SW480 (cell line): ENCODE measurements around the gene SERPINE2.
"Not testable (repeated sequence)": the region's sequence is repeated elsewhere in the genome, so short reads cannot be mapped to it uniquely, and the experiment has no call there.

Source experiments
- DNase-seq: peaks from one replicate; pipeline ENCODE4 v3.0.0-alpha.2; 2016; ENCODE audit warnings: low spot score

Gene SERPINE2

GRCh38 chr2:224014336-224014735 is 24.8 kb downstream of the SERPINE2 start:
- no peak for DNase-seq

- DNase-seq: no peak
These were observed 27.2 kb downstream of the SERPINE2 start for GRCh38 chr2:224011837-224012236.

- DNase-seq: no peak
These were observed 29.3 kb downstream of the SERPINE2 start for GRCh38 chr2:224009605-224010315.

GRCh38 chr2:224008702-224009261 is 30.3 kb downstream of the SERPINE2 start:
- no peak for DNase-seq

- no peak for DNase-seq
These were observed 34.9 kb downstream of the SERPINE2 start for GRCh38 chr2:224004105-224004695.

GRCh38 chr2:224000662-224001061 is 38.4 kb downstream of the SERPINE2 start:
- not testable (repeated sequence) for DNase-seq

- DNase-seq: no peak
These were observed 39.2 kb downstream of the SERPINE2 start for GRCh38 chr2:223999862-224000261.

GRCh38 chr2:223998948-223999347 is 40.1 kb downstream of the SERPINE2 start:
- DNase-seq: no peak

GRCh38 chr2:223997938-223998337 is 41.1 kb downstream of the SERPINE2 start:
- no peak for DNase-seq

- DNase-seq: no peak
These were observed 42.7 kb downstream of the SERPINE2 start for GRCh38 chr2:223996391-223996790.

GRCh38 chr2:223995569-223995968 is 43.5 kb downstream of the SERPINE2 start:
- DNase-seq: peak; percentile 36

GRCh38 chr2:223994562-223995162 is 44.4 kb downstream of the SERPINE2 start:
- no peak for DNase-seq

- peak; percentile 71 for DNase-seq
These were observed 45.4 kb downstream of the SERPINE2 start for GRCh38 chr2:223993634-223994232.

- no peak for DNase-seq
These were observed 47.5 kb downstream of the SERPINE2 start for GRCh38 chr2:223991611-223992010.

- no peak for DNase-seq
These were observed 49.2 kb downstream of the SERPINE2 start for GRCh38 chr2:223989856-223990232.

- peak; percentile 5 for DNase-seq
These were observed 49.8 kb downstream of the SERPINE2 start for GRCh38 chr2:223989206-223989855.

GRCh38 chr2:223981241-223981640 is 57.8 kb downstream of the SERPINE2 start:
- DNase-seq: no peak

GRCh38 chr2:223980803-223981202 is 58.3 kb downstream of the SERPINE2 start:
- no peak for DNase-seq

- no peak for DNase-seq
These were observed 58.7 kb downstream of the SERPINE2 start for GRCh38 chr2:223980397-223980735.

- no peak for DNase-seq
These were observed 59.2 kb downstream of the SERPINE2 start for GRCh38 chr2:223979730-223980396.

- DNase-seq: no peak
These were observed 60.6 kb downstream of the SERPINE2 start for GRCh38 chr2:223978451-223978850.
